8988T (cell line): ENCODE data around the gene TAF8.
"Not testable (repeated sequence)": the region's sequence is repeated elsewhere in the genome, so short reads cannot be mapped to it uniquely, and the experiment has no call there.

Experiments used
- DNase-seq: peaks from one replicate; pipeline ENCODE4 v3.0.0; 2011

Gene TAF8

GRCh38 chr6:42029062-42029685 is 21.1 kb upstream of the TAF8 start:
- DNase-seq = no peak

GRCh38 chr6:42029881-42030280 is 20.4 kb upstream of the TAF8 start:
- DNase-seq = no peak

- no peak for DNase-seq
Measured at GRCh38 chr6:42030585-42031506, 19.5 kb upstream of the TAF8 start.

- DNase-seq = no peak
Measured at GRCh38 chr6:42032366-42032765, 18.0 kb upstream of the TAF8 start.

GRCh38 chr6:42037669-42038068 is 12.7 kb upstream of the TAF8 start:
- not testable (repeated sequence) for DNase-seq

- DNase-seq = no peak
Measured at GRCh38 chr6:42038163-42038562, 12.2 kb upstream of the TAF8 start.

GRCh38 chr6:42038811-42039408 is 11.4 kb upstream of the TAF8 start:
- no peak for DNase-seq

GRCh38 chr6:42040856-42041480 is 9.4 kb upstream of the TAF8 start:
- DNase-seq = no peak

- no peak for DNase-seq
Measured at GRCh38 chr6:42041481-42042053, 8.8 kb upstream of the TAF8 start.

GRCh38 chr6:42042108-42042507 is 8.2 kb upstream of the TAF8 start:
- DNase-seq = no peak

GRCh38 chr6:42043787-42044475 is 6.4 kb upstream of the TAF8 start:
- DNase-seq = peak; percentile 88

GRCh38 chr6:42045538-42046460 is 4.5 kb upstream of the TAF8 start:
- DNase-seq = no peak

- DNase-seq = no peak
Measured at GRCh38 chr6:42046464-42047212, 3.7 kb upstream of the TAF8 start.

- DNase-seq = no peak
Measured at GRCh38 chr6:42047213-42047590, 3.1 kb upstream of the TAF8 start.

- DNase-seq = no peak
Measured at GRCh38 chr6:42047790-42048405, 2.4 kb upstream of the TAF8 start.

- DNase-seq = no peak
Measured at GRCh38 chr6:42049116-42049809, 1.1 kb upstream of the TAF8 start.

GRCh38 chr6:42049948-42050296 is 402 bp upstream of the TAF8 start:
- no peak for DNase-seq

GRCh38 chr6:42051268-42051653 is 937 bp downstream of the TAF8 start:
- no peak for DNase-seq

GRCh38 chr6:42053601-42054000 is 3.3 kb downstream of the TAF8 start:
- DNase-seq = no peak

- DNase-seq = no peak
Measured at GRCh38 chr6:42059743-42060142, 9.4 kb downstream of the TAF8 start.
